Measurements from ENCODE around the gene RALGAPA1. TPM values are rescaled to one million over a fixed set of nuclear protein-coding genes. Genes with fewer than 3 reads are reported as not detected.
"Not testable (repeated sequence)": the region's sequence is repeated elsewhere in the genome, so short reads cannot be mapped to it uniquely, and the experiment has no call there.

The RALGAPA1 gene
- total RNA-seq, 1 donor from 2014 or later, result 83.5 TPM

DNA sequence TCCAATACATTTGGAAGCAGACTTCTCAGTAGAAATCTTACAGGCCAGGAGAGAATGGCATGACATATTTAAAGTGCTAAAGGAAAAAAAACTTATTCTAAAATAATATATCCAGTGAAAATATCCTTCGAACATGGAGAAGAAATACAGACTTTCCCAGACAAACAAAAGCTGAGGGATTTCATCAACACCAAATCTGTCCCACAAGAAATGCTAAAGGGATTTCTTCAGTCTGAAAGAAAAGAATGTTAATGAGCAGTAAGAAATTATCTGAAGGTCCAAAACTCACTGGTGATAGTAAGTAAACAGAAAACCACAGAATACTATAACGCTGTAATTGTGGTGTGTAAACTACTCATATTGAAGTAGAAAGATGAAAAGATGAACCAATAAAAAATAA lies 171.2 kb downstream of the RALGAPA1 start:
- Histone ChIP-seq H3K9me3 (ENCODE audit: control insufficient read depth in 3 of 3, low read length in 3 of 3) (peaks cover 0 to 3% (median 0%) of the 10 kb centered on the region in 3 donors), H3K9ac (ENCODE audit: low read depth in 1 of 3, low read length in 3 of 3) (no peak overlapping the region), H3K36me3 (ENCODE audit: control insufficient read depth in 3 of 3, insufficient read depth in 3 of 3, low read length in 3 of 3) (peaks cover 13 to 30% (median 16%) of the 10 kb centered on the region in 3 donors), H3K4me1 (ENCODE audit: control insufficient read depth in 3 of 3, insufficient read depth in 3 of 3, low read length in 3 of 3) (no peaks in the 10 kb centered on the region), H3K4me3 (ENCODE audit: low read length in 3 of 3) (no peak overlapping the region), H3K27ac (ENCODE audit: low read depth, low read length) (no peak overlapping the region), H3K27me3 (ENCODE audit: control insufficient read depth in 3 of 3, insufficient read depth in 3 of 3, low read length in 3 of 3) (no peaks in the 10 kb centered on the region)

GRCh38 chr14:35637269-35637668 lies 171.8 kb downstream of the RALGAPA1 start:
- Histone ChIP-seq H3K4me3 (ENCODE audit: low read length in 3 of 3) (no peak overlapping the region), H3K9me3 (ENCODE audit: control insufficient read depth in 3 of 3, low read length in 3 of 3) (no peaks in the 10 kb centered on the region), H3K27ac (ENCODE audit: low read depth, low read length) (no peak overlapping the region), H3K4me1 (ENCODE audit: control insufficient read depth in 3 of 3, insufficient read depth in 3 of 3, low read length in 3 of 3) (no peaks in the 10 kb centered on the region), H3K36me3 (ENCODE audit: control insufficient read depth in 3 of 3, insufficient read depth in 3 of 3, low read length in 3 of 3) (peaks cover 12 to 28% (median 13%) of the 10 kb centered on the region in 3 donors), H3K9ac (ENCODE audit: low read depth in 1 of 3, low read length in 3 of 3) (no peak overlapping the region), H3K27me3 (ENCODE audit: control insufficient read depth in 3 of 3, insufficient read depth in 3 of 3, low read length in 3 of 3) (no peaks in the 10 kb centered on the region)

GRCh38 chr14:35632676-35633075 lies 176.4 kb downstream of the RALGAPA1 start:
- Histone ChIP-seq H3K36me3 (ENCODE audit: control insufficient read depth in 3 of 3, insufficient read depth in 3 of 3, low read length in 3 of 3) (peaks cover 7 to 15% (median 10%) of the 10 kb centered on the region in 3 donors), H3K27me3 (ENCODE audit: control insufficient read depth in 3 of 3, insufficient read depth in 3 of 3, low read length in 3 of 3) (no peaks in the 10 kb centered on the region), H3K9ac (ENCODE audit: low read depth in 1 of 3, low read length in 3 of 3) (no peak overlapping the region), H3K27ac (ENCODE audit: low read depth, low read length) (no peak overlapping the region), H3K4me1 (ENCODE audit: control insufficient read depth in 3 of 3, insufficient read depth in 3 of 3, low read length in 3 of 3) (no peaks in the 10 kb centered on the region), H3K9me3 (ENCODE audit: control insufficient read depth in 3 of 3, low read length in 3 of 3) (no peaks in the 10 kb centered on the region), H3K4me3 (ENCODE audit: low read length in 3 of 3) (no peak overlapping the region)

DNA sequence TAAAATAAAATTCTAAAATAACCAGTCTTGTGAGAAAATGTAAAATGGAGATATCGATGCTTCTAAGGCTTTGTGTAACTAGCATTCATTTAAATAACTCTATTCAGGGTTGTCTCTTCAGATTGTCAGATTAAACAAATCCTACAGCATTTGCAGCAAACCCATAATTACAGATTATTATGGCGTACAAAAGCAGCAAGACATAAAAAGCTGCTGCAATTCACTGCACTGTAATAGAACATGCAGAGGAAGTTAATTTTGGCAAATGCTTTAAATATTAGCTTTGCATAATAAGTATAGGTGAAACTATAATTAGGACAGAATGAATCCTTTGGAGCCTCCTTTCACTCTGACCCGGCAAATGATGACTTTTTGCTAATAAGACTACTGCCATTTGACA lies 176.8 kb downstream of the RALGAPA1 start:
- Histone ChIP-seq H3K36me3 (ENCODE audit: control insufficient read depth in 3 of 3, insufficient read depth in 3 of 3, low read length in 3 of 3) (peaks cover 7 to 15% (median 10%) of the 10 kb centered on the region in 3 donors), H3K27ac (ENCODE audit: low read depth, low read length) (no peak overlapping the region), H3K27me3 (ENCODE audit: control insufficient read depth in 3 of 3, insufficient read depth in 3 of 3, low read length in 3 of 3) (no peaks in the 10 kb centered on the region), H3K4me3 (ENCODE audit: low read length in 3 of 3) (no peak overlapping the region), H3K4me1 (ENCODE audit: control insufficient read depth in 3 of 3, insufficient read depth in 3 of 3, low read length in 3 of 3) (no peaks in the 10 kb centered on the region), H3K9me3 (ENCODE audit: control insufficient read depth in 3 of 3, low read length in 3 of 3) (no peaks in the 10 kb centered on the region), H3K9ac (ENCODE audit: low read depth in 1 of 3, low read length in 3 of 3) (no peak overlapping the region)

DNA sequence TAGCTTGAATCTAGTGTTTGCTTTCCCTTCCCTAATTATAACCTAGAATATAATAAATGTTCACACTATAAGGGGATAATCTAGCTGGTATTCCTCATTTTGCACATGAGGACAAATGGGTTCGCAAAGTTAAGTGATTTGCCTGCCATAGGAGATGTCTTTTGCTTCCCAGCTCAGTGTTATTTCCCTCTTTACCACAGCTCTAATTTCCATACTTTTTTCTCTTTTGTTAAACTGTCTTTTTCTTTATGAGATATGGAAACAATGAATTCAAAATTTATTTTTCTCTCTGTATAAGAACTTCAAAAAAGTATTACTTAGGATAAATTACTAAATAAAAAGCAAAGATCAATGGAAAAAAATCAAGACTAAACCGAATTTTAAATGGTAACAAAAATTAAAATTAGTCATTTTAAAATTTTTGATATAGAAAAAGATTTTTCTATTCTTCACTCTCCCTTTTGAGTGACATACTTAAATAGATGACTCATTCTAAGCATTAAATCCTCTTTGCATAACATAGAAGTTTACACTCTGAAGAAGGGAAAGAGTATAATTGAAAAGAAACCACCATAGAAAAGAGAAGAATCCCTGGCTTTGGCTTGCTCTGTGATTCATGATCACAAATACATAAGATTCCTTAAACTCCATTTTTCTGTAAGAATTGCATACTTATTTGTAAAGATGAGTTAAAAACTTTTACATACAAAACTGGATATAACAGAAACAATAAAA lies 177.9 kb downstream of the RALGAPA1 start:
- H3K9ac ChIP-seq (ENCODE audit: low read depth in 1 of 3, low read length in 3 of 3), result no peak overlapping the region
- H3K9me3 ChIP-seq (ENCODE audit: control insufficient read depth in 3 of 3, low read length in 3 of 3), result no peaks in the 10 kb centered on the region
- H3K4me1 ChIP-seq (ENCODE audit: control insufficient read depth in 3 of 3, insufficient read depth in 3 of 3, low read length in 3 of 3), result no peaks in the 10 kb centered on the region
- H3K27me3 ChIP-seq (ENCODE audit: control insufficient read depth in 3 of 3, insufficient read depth in 3 of 3, low read length in 3 of 3), result no peaks in the 10 kb centered on the region
- peaks cover 5 to 9% (median 7%) of the 10 kb centered on the region in 3 donors for H3K36me3 ChIP-seq (ENCODE audit: control insufficient read depth in 3 of 3, insufficient read depth in 3 of 3, low read length in 3 of 3)
- H3K27ac ChIP-seq (ENCODE audit: low read depth, low read length), result no peak overlapping the region
- no peak overlapping the region for H3K4me3 ChIP-seq (ENCODE audit: low read length in 3 of 3)

DNA sequence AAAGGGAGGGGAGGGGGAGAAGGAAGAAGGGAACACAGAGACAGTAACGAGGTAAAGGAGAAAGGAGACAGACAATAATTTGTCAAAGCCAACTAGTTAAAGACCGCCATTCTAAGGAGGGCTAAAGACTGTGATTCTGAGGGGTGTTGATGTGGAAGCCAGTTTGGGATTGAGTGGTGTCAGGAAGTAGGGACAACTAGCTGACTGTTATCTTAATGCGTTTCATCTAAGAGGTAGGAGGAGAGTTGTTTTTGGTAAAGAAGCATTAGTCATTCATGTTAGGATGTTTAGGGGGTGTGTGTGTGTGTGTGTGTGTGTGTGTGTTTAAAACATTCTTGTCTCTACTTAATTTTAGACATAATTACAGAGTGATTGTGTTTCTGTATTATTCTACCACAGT lies 180.1 kb downstream of the RALGAPA1 start:
- H3K36me3 ChIP-seq (ENCODE audit: control insufficient read depth in 3 of 3, insufficient read depth in 3 of 3, low read length in 3 of 3), result peaks cover 0 to 4% (median 0%) of the 10 kb centered on the region in 3 donors
- no peaks in the 10 kb centered on the region for H3K27me3 ChIP-seq (ENCODE audit: control insufficient read depth in 3 of 3, insufficient read depth in 3 of 3, low read length in 3 of 3)
- H3K4me1 ChIP-seq (ENCODE audit: control insufficient read depth in 3 of 3, insufficient read depth in 3 of 3, low read length in 3 of 3), result no peaks in the 10 kb centered on the region
- H3K27ac ChIP-seq (ENCODE audit: low read depth, low read length), result no peak overlapping the region
- no peak overlapping the region for H3K4me3 ChIP-seq (ENCODE audit: low read length in 3 of 3)
- no peaks in the 10 kb centered on the region for H3K9me3 ChIP-seq (ENCODE audit: control insufficient read depth in 3 of 3, low read length in 3 of 3)
- H3K9ac ChIP-seq (ENCODE audit: low read depth in 1 of 3, low read length in 3 of 3), result no peak overlapping the region

- H3K9me3 ChIP-seq (ENCODE audit: control insufficient read depth in 3 of 3, low read length in 3 of 3); H3K4me3 ChIP-seq (ENCODE audit: low read length in 3 of 3); H3K36me3 ChIP-seq (ENCODE audit: control insufficient read depth in 3 of 3, insufficient read depth in 3 of 3, low read length in 3 of 3); H3K27ac ChIP-seq (ENCODE audit: low read depth, low read length); H3K27me3 ChIP-seq (ENCODE audit: control insufficient read depth in 3 of 3, insufficient read depth in 3 of 3, low read length in 3 of 3); H3K9ac ChIP-seq (ENCODE audit: low read depth in 1 of 3, low read length in 3 of 3); H3K4me1 ChIP-seq (ENCODE audit: control insufficient read depth in 3 of 3, insufficient read depth in 3 of 3, low read length in 3 of 3): not testable (repeated sequence)
These were observed 182.1 kb downstream of the RALGAPA1 start for GRCh38 chr14:35626947-35627346.

- H3K36me3 ChIP-seq (ENCODE audit: control insufficient read depth in 3 of 3, insufficient read depth in 3 of 3, low read length in 3 of 3), result not testable (repeated sequence)
These were observed 187.1 kb downstream of the RALGAPA1 start for GRCh38 chr14:35621996-35622395.

GRCh38 chr14:35619998-35620397 lies 189.1 kb downstream of the RALGAPA1 start:
- not testable (repeated sequence) for H3K27ac ChIP-seq (ENCODE audit: low read depth, low read length); H3K9ac ChIP-seq (ENCODE audit: low read depth in 1 of 3, low read length in 3 of 3); H3K4me3 ChIP-seq (ENCODE audit: low read length in 3 of 3); H3K4me1 ChIP-seq (ENCODE audit: control insufficient read depth in 3 of 3, insufficient read depth in 3 of 3, low read length in 3 of 3); H3K9me3 ChIP-seq (ENCODE audit: control insufficient read depth in 3 of 3, low read length in 3 of 3); H3K36me3 ChIP-seq (ENCODE audit: control insufficient read depth in 3 of 3, insufficient read depth in 3 of 3, low read length in 3 of 3); H3K27me3 ChIP-seq (ENCODE audit: control insufficient read depth in 3 of 3, insufficient read depth in 3 of 3, low read length in 3 of 3)

More at GRCh38 chr14:35621996-35622395, 187.1 kb downstream of the RALGAPA1 start:
- H3K4me1 ChIP-seq (ENCODE audit: control insufficient read depth in 3 of 3, insufficient read depth in 3 of 3, low read length in 3 of 3); H3K27me3 ChIP-seq (ENCODE audit: control insufficient read depth in 3 of 3, insufficient read depth in 3 of 3, low read length in 3 of 3); H3K9ac ChIP-seq (ENCODE audit: low read depth in 1 of 3, low read length in 3 of 3); H3K4me3 ChIP-seq (ENCODE audit: low read length in 3 of 3); H3K9me3 ChIP-seq (ENCODE audit: control insufficient read depth in 3 of 3, low read length in 3 of 3); H3K27ac ChIP-seq (ENCODE audit: low read depth, low read length): not testable (repeated sequence)

- not testable (repeated sequence) for H3K9me3 ChIP-seq (ENCODE audit: control insufficient read depth in 3 of 3, low read length in 3 of 3); H3K27me3 ChIP-seq (ENCODE audit: control insufficient read depth in 3 of 3, insufficient read depth in 3 of 3, low read length in 3 of 3); H3K4me1 ChIP-seq (ENCODE audit: control insufficient read depth in 3 of 3, insufficient read depth in 3 of 3, low read length in 3 of 3); H3K36me3 ChIP-seq (ENCODE audit: control insufficient read depth in 3 of 3, insufficient read depth in 3 of 3, low read length in 3 of 3); H3K27ac ChIP-seq (ENCODE audit: low read depth, low read length); H3K9ac ChIP-seq (ENCODE audit: low read depth in 1 of 3, low read length in 3 of 3); H3K4me3 ChIP-seq (ENCODE audit: low read length in 3 of 3)
These were observed 189.6 kb downstream of the RALGAPA1 start for GRCh38 chr14:35619461-35619860.

All from skeletal muscle tissue (tissue), 4 donors.